H1 (cell line): Measurements from ENCODE around the gene WASF3. TPM values are rescaled to one million over a fixed set of nuclear protein-coding genes. Genes with fewer than 3 reads are reported as not detected.

Experiments
- CTCF ChIA-PET: fragments of 300-600 bp; sonication (Branson Sonifier 250); formaldehyde crosslinking; loops from one replicate; lab custom pipeline; 2021; ENCODE audit not compliant: partially characterized antibody; lab: Charles Lee
- POLR2A ChIA-PET: fragments of 300-600 bp; sonication (Branson Sonifier 250); formaldehyde crosslinking; loops from one replicate; lab custom pipeline; 2021; ENCODE audit warnings: inconsistent platforms; ENCODE audit not compliant: partially characterized antibody; lab: Charles Lee
- DNase-seq, 2 experiments: peaks; one replicate each; pipeline versions ENCODE4 v3.0.0 to v3.0.0-alpha.2; 2010 to 2022; ENCODE audit warnings: low spot score in 2 of 2, low read depth in 1 of 2, mixed read lengths in 1 of 2
- FAIRE-seq: peaks from 2 replicates; lab custom pipeline; 2011; peaks lifted over from hg19 to GRCh38; lab: Jason Lieb, UNC
- H2AFZ ChIP-seq: 2 replicates; pipeline ENCODE4 v1.8.1; 2012; ENCODE audit warnings: low read length, inconsistent platforms
- H2AK5ac ChIP-seq: 2 replicates; pipeline ENCODE4 v1.6.1; 2013; ENCODE audit warnings: low read depth, low read length
- H2BK120ac ChIP-seq: replicated peaks from 2 replicates; pipeline ENCODE3; 2013; ENCODE audit warnings: low read depth, low read length, inconsistent platforms
- H2BK12ac ChIP-seq: 2 replicates; pipeline ENCODE4 v1.6.1; 2013; ENCODE audit warnings: low read depth, low read length
- H2BK15ac ChIP-seq: 2 replicates; pipeline ENCODE4 v1.6.1; 2013; ENCODE audit warnings: low read length
- H2BK20ac ChIP-seq: 2 replicates; pipeline ENCODE4 v1.6.1; 2013; ENCODE audit warnings: low read length
- H2BK5ac ChIP-seq: 2 replicates; pipeline ENCODE4 v1.6.1; 2013; ENCODE audit warnings: low read depth, low read length
- H3K14ac ChIP-seq: 2 replicates; pipeline ENCODE4 v1.6.1; 2013; ENCODE audit warnings: inconsistent platforms; ENCODE audit not compliant: insufficient read length
- H3K18ac ChIP-seq: 2 replicates; pipeline ENCODE4 v1.6.1; 2013; ENCODE audit warnings: low read length; ENCODE audit errors: extremely low read depth
- H3K23ac ChIP-seq: 2 replicates; pipeline ENCODE4 v1.6.1; 2013; ENCODE audit warnings: inconsistent platforms; ENCODE audit not compliant: insufficient read length
- H3K23me2 ChIP-seq: 2 replicates; pipeline ENCODE4 v1.6.1; 2013; ENCODE audit warnings: low read depth, low read length
- H3K27ac ChIP-seq: 2 replicates; pipeline ENCODE4 v1.6.1; 2011; ENCODE audit warnings: low read depth, low read length, inconsistent platforms
- H3K27me3 ChIP-seq, 4 experiments: replicated peaks in 1 of 4; 1 replicate in 1 of 4; 2 replicates in 3 of 4; pipeline versions ENCODE4 v1.6.1 to v1.8.1; 2011 to 2013; ENCODE audit warnings: low read length in 3 of 4, mild to moderate bottlenecking in 3 of 4, inconsistent platforms in 2 of 4, mixed read lengths in 2 of 4, moderate library complexity in 1 of 4; ENCODE audit not compliant: control insufficient read depth in 3 of 4, insufficient read depth in 3 of 4; ENCODE audit errors: extremely low read depth in 1 of 4
- H3K36me3 ChIP-seq, 4 experiments: 2 replicates each; pipeline versions ENCODE4 v1.6.1 to v1.8.1; 2011 to 2013; ENCODE audit warnings: mild to moderate bottlenecking in 4 of 4, low read length in 3 of 4, moderate library complexity in 2 of 4, control low read depth in 1 of 4, inconsistent platforms in 1 of 4; ENCODE audit not compliant: insufficient read depth in 4 of 4, control insufficient read depth in 2 of 4
- H3K4ac ChIP-seq: replicated peaks from 2 replicates; pipeline ENCODE3; 2013; ENCODE audit warnings: low read length, low read depth, mixed read lengths, inconsistent platforms; ENCODE audit not compliant: insufficient read length
- H3K4me1 ChIP-seq, 4 experiments: replicated peaks in 1 of 4; 1 replicate in 1 of 4; 2 replicates in 3 of 4; pipeline versions ENCODE4 v1.6.1 to v1.8.1; 2011 to 2013; ENCODE audit warnings: low read length in 3 of 4, inconsistent platforms in 2 of 4, mixed read lengths in 1 of 4; ENCODE audit not compliant: insufficient read depth in 4 of 4, control insufficient read depth in 3 of 4
- H3K4me2 ChIP-seq, 2 experiments: 2 replicates each; pipeline versions ENCODE4 v1.6.1 to v1.8.1; 2011 to 2013; ENCODE audit warnings: low read depth in 2 of 2, low read length in 2 of 2, control low read depth in 1 of 2, inconsistent platforms in 1 of 2, mild to moderate bottlenecking in 1 of 2; ENCODE audit not compliant: insufficient read depth in 1 of 2
- H3K4me3 ChIP-seq, 4 experiments: fragments of 200-600, 300-600 bp in 1 of 4; sonication (generic), shearing (Covaris generic), sonication (Bioruptor Twin) in 1 of 4; 2 replicates each; pipeline versions ENCODE4 v1.5.1 to v1.8.1; 2011 to 2016; ENCODE audit warnings: low read length in 4 of 4, low read depth in 3 of 4, control low read depth in 2 of 4, inconsistent platforms in 2 of 4, mild to moderate bottlenecking in 2 of 4, mixed read lengths in 1 of 4, moderate library complexity in 1 of 4; ENCODE audit not compliant: insufficient read depth in 2 of 4; ENCODE audit errors: extremely low read depth in 1 of 4
- H3K56ac ChIP-seq: replicated peaks from 2 replicates; pipeline ENCODE3; 2013; ENCODE audit warnings: low read depth, mild to moderate bottlenecking, mixed read lengths, low read length, inconsistent platforms; ENCODE audit not compliant: insufficient read length
- H3K79me1 ChIP-seq: 2 replicates; pipeline ENCODE4 v1.6.1; 2013; ENCODE audit warnings: low read depth, low read length, control low read depth
- H3K79me2 ChIP-seq, 2 experiments: 2 replicates each; pipeline versions ENCODE4 v1.6.1 to v1.8.1; 2012 to 2013; ENCODE audit warnings: low read length in 2 of 2, mild to moderate bottlenecking in 2 of 2, inconsistent platforms in 1 of 2; ENCODE audit not compliant: insufficient read depth in 2 of 2, control insufficient read depth in 1 of 2
- H3K9ac ChIP-seq, 4 experiments: replicated peaks in 1 of 4; 1 replicate in 1 of 4; 2 replicates in 3 of 4; pipeline versions ENCODE4 v1.6.1 to v1.8.1; 2011 to 2013; ENCODE audit warnings: low read depth in 3 of 4, low read length in 3 of 4, control low read depth in 2 of 4, mild to moderate bottlenecking in 2 of 4, moderate library complexity in 2 of 4, inconsistent platforms in 1 of 4; ENCODE audit errors: extremely low read depth in 1 of 4
- H3K9me3 ChIP-seq, 2 experiments: 2 replicates each; pipeline versions ENCODE4 v1.6.1 to v1.8.1; 2012 to 2013; ENCODE audit warnings: mild to moderate bottlenecking in 2 of 2, moderate library complexity in 2 of 2, control low read depth in 1 of 2, inconsistent platforms in 1 of 2, low read depth in 1 of 2, low read length in 1 of 2, mixed read lengths in 1 of 2; ENCODE audit not compliant: insufficient read depth in 2 of 2
- H4K20me1 ChIP-seq, 2 experiments: replicated peaks in 1 of 2; 2 replicates each; pipeline versions ENCODE3 to v1.8.1; 2011 to 2013; ENCODE audit warnings: inconsistent platforms in 2 of 2, low read length in 2 of 2, mild to moderate bottlenecking in 1 of 2; ENCODE audit not compliant: insufficient read depth in 2 of 2, control insufficient read depth in 1 of 2
- H4K5ac ChIP-seq: 2 replicates; pipeline ENCODE4 v1.6.1; 2013; ENCODE audit warnings: low read length, low read depth, mixed read lengths, inconsistent platforms; ENCODE audit not compliant: insufficient read length
- H4K8ac ChIP-seq: 2 replicates; pipeline ENCODE4 v1.8.0; 2013; ENCODE audit warnings: mild to moderate bottlenecking, moderate library complexity, low read length, inconsistent platforms; ENCODE audit not compliant: insufficient read depth; ENCODE audit errors: extremely low read depth
- H4K91ac ChIP-seq: replicated peaks from 2 replicates; pipeline ENCODE3; 2013; ENCODE audit warnings: low read length, mixed read lengths, inconsistent platforms; ENCODE audit not compliant: insufficient read length
- CTBP2 ChIP-seq: IDR thresholded peaks from 2 replicates; pipeline ENCODE4 v1.7.0; 2011; ENCODE audit warnings: borderline replicate concordance, mild to moderate bottlenecking, moderate library complexity, mixed read lengths, low read length; ENCODE audit not compliant: insufficient read depth, insufficient read length
- HDAC6 ChIP-seq: IDR thresholded peaks from one replicate; pipeline ENCODE4 v1.7.1; 2012; ENCODE audit warnings: low read depth, mild to moderate bottlenecking, inconsistent platforms, low read length, moderate library complexity
- JUN ChIP-seq: IDR thresholded peaks from 2 replicates; pipeline ENCODE4 v1.6.1; 2011; ENCODE audit warnings: low read depth, mild to moderate bottlenecking, improper control_type of control experiment, low read length
- KDM5A ChIP-seq: fragments of 200-600 bp; IDR thresholded peaks from 2 replicates; pipeline ENCODE4 v1.7.1; 2012; ENCODE audit warnings: mild to moderate bottlenecking, low read length, inconsistent platforms, mixed read lengths
- MAFK ChIP-seq: IDR thresholded peaks from 2 replicates; pipeline ENCODE4 v1.6.1; 2012; ENCODE audit warnings: low read depth, mild to moderate bottlenecking, improper control_type of control experiment, low read length
- RAD21 ChIP-seq, 2 experiments: IDR thresholded peaks in 1 of 2; conservative IDR thresholded peaks in 1 of 2; 2 replicates each; pipeline ENCODE4 v1.6.1; 2011; ENCODE audit warnings: low read depth in 2 of 2, low read length in 2 of 2, improper control_type of control experiment in 1 of 2, inconsistent platforms in 1 of 2, mild to moderate bottlenecking in 1 of 2, moderate library complexity in 1 of 2
- RXRA ChIP-seq: IDR thresholded peaks from 2 replicates; pipeline ENCODE4 v1.6.1; 2011; ENCODE audit warnings: low read depth, mild to moderate bottlenecking, low read length, moderate library complexity; ENCODE audit not compliant: insufficient read depth
- TCF12 ChIP-seq: IDR thresholded peaks from 2 replicates; pipeline ENCODE4 v1.6.1; 2011; ENCODE audit warnings: low read depth, mild to moderate bottlenecking, low read length
- WGBS, 2 experiments: shearing (Covaris generic) in 1 of 2; methylation state at CpG; one replicate each; pipeline versions ENCODE4 v1.1.6 to v1.1.7; 2013 to 2015; ENCODE audit warnings: low lambda C conversion rate in 2 of 2, mixed read lengths in 2 of 2, inconsistent platforms in 1 of 2, low coverage in 1 of 2, missing lambda C conversion rate in 1 of 2; ENCODE audit not compliant: insufficient replicate concordance in 2 of 2, insufficient coverage in 1 of 2, insufficient read length in 1 of 2; ENCODE audit errors: extremely low coverage in 1 of 2, missing lambda C conversion rate in 1 of 2; 5-methylcytosine and 5-hydroxymethylcytosine counted together
- polyA plus RNA-seq, 7 experiments: library from polyadenylated mRNA; depleted of rRNA in 3 of 7; stranded (reverse) in 5 of 7; unstranded in 2 of 7; fragments of >200 nt in 5 of 7; fragments of 200-250 nt in 2 of 7; gene quantifications; 1 replicate in 5 of 7; 2 replicates in 1 of 7; 4 replicates in 1 of 7; pipeline versions ENCODE4 v1.2.1 to v1.2.3, GENCODE V29; 2011 to 2013; ENCODE audit warnings: missing spikeins in 2 of 7, mixed read lengths in 2 of 7
- total RNA-seq: library from RNA; stranded (reverse); fragmentation: NEBNext Ultra II Directional; extraction: Animal tissue kit (Norgen Biotek cat#: 25700); gene quantifications from 2 replicates; pipeline ENCODE4 v1.2.1, GENCODE V29; 2021
- TF ChIP-seq, protein P1 (sequence below): IDR thresholded peaks from 2 replicates; pipeline ENCODE4 v1.6.1; 2012; ENCODE audit warnings: inconsistent platforms
- TF ChIP-seq, protein P2 (sequence below), 3 experiments: IDR thresholded peaks; 1 replicate in 2 of 3; 2 replicates in 1 of 3; pipeline versions ENCODE4 v1.5.1 to v1.6.1; 2011; ENCODE audit warnings: low read length in 3 of 3, mild to moderate bottlenecking in 3 of 3, inconsistent platforms in 2 of 3, low read depth in 1 of 3, moderate library complexity in 1 of 3; ENCODE audit not compliant: insufficient read depth in 1 of 3; ENCODE audit errors: control extremely low read depth in 1 of 3

The WASF3 gene
- total and polyA plus RNA-seq, 2 of the 8 experiments (the other 6 are each of a cell fraction or from before 2014, with no cell fraction given), result 18.7 to 39.8 TPM

DNA sequence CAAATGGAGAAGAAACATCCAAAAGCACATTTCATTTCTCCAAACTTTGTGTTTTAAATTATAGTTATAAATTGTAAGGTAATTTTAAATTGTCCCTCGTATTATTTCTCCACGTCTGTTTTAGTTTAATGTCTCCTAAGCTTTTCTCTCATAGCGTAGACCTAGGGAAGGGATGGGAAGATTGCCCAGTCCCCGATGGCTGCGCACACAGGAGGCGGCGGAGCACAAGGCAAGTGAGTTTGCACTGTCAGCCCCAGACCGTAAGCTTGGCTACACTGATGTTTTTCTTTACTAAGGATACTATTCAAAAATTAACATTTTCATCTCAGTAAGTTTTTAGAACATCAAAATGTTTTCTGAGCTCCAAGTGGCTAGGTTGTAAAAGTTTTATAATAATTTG is 130.8 kb downstream of the WASF3 start:
- peaks cover 0 to 16% (median 3%) of the 10 kb centered on the region in 4 experiments; a peak in 4 of 8 replicates for H3K36me3 ChIP-seq
- no peaks in the 10 kb centered on the region for H3K79me2 ChIP-seq
- H3K4ac ChIP-seq, result no peak overlapping the region
- H2BK5ac ChIP-seq, result no peak overlapping the region
- no peaks in the 10 kb centered on the region for H3K23me2 ChIP-seq
- H3K14ac ChIP-seq, result no peak overlapping the region
- H3K9me3 ChIP-seq, result no peaks in the 10 kb centered on the region
- H4K5ac ChIP-seq, result no peak overlapping the region
- 95% methylated on average over 8 of the region's 8 CpGs; no CpG with 5 or more reads in 1 of the 2 experiments for WGBS, 2 experiments
- H4K20me1 ChIP-seq, result no peaks in the 10 kb centered on the region
- no peak overlapping the region for H2BK120ac ChIP-seq
- H3K4me2 ChIP-seq, result no peak overlapping the region
- H2BK12ac ChIP-seq, result no peak overlapping the region
- H2BK15ac ChIP-seq, result no peak overlapping the region
- no peak overlapping the region for H3K27ac ChIP-seq
- DNase-seq, result no peak
- no peak overlapping the region for H4K91ac ChIP-seq
- no peak overlapping the region for H2BK20ac ChIP-seq
- no peaks in the 10 kb centered on the region for H3K79me1 ChIP-seq
- no peak overlapping the region for H3K4me3 ChIP-seq
- H3K56ac ChIP-seq, result no peak overlapping the region
- H3K23ac ChIP-seq, result no peak overlapping the region
- H2AK5ac ChIP-seq, result no peak overlapping the region
- no peak overlapping the region for H4K8ac ChIP-seq
- no peak for FAIRE-seq
- H3K27me3 ChIP-seq, result no peaks in the 10 kb centered on the region
- CTCF ChIA-PET, result interaction anchor here (1.4 to 1.7 kb wide), 3 partner anchors 30 to 184 kb away, joined by 4 to 6 read pairs (median 4); no protein-coding TSS in a partner anchor
- H3K18ac ChIP-seq, result no peak overlapping the region
- no peak overlapping the region for H2AFZ ChIP-seq
- no peaks in the 10 kb centered on the region for H3K4me1 ChIP-seq
- no peak overlapping the region for H3K9ac ChIP-seq
- POLR2A ChIA-PET, result no interaction called here
- TF ChIP-seq, protein P1, sequence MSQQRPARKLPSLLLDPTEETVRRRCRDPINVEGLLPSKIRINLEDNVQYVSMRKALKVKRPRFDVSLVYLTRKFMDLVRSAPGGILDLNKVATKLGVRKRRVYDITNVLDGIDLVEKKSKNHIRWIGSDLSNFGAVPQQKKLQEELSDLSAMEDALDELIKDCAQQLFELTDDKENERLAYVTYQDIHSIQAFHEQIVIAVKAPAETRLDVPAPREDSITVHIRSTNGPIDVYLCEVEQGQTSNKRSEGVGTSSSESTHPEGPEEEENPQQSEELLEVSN, result no peak
- TF ChIP-seq TCF12, result no peak
- TF ChIP-seq CTBP2, result no peak
- TF ChIP-seq, protein P2, sequence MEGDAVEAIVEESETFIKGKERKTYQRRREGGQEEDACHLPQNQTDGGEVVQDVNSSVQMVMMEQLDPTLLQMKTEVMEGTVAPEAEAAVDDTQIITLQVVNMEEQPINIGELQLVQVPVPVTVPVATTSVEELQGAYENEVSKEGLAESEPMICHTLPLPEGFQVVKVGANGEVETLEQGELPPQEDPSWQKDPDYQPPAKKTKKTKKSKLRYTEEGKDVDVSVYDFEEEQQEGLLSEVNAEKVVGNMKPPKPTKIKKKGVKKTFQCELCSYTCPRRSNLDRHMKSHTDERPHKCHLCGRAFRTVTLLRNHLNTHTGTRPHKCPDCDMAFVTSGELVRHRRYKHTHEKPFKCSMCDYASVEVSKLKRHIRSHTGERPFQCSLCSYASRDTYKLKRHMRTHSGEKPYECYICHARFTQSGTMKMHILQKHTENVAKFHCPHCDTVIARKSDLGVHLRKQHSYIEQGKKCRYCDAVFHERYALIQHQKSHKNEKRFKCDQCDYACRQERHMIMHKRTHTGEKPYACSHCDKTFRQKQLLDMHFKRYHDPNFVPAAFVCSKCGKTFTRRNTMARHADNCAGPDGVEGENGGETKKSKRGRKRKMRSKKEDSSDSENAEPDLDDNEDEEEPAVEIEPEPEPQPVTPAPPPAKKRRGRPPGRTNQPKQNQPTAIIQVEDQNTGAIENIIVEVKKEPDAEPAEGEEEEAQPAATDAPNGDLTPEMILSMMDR (IDR thresholded peaks at IDR 0.05; ENCODE audit: control extremely low read depth in 1 of 3, insufficient read depth in 1 of 3, low read depth in 1 of 3, low read length in 3 of 3), result no peak
- no peak for TF ChIP-seq JUN
- TF ChIP-seq RXRA, result no peak
- TF ChIP-seq RAD21 (IDR thresholded peaks at IDR 0.05 in 1 of 2, conservative IDR thresholded peaks at IDR 0.05 in 1 of 2; ENCODE audit: low read depth in 2 of 2, low read length in 2 of 2), result no peak
- no peak for TF ChIP-seq KDM5A
- TF ChIP-seq MAFK, result no peak
- TF ChIP-seq HDAC6, result no peak
